NCI-H82 treated with DMSO at 0.1 percent for 48 hours (cell line): ENCODE results near the gene SHISAL2B.
"Not testable (repeated sequence)": the region's sequence is repeated elsewhere in the genome, so short reads cannot be mapped to it uniquely, and the experiment has no call there.

Experiments used
- DNase-seq: peaks from one replicate; lab custom pipeline; 2025; ENCODE audit not compliant: unreplicated experiment; lab: John Stamatoyannopoulos, UW

SHISAL2B gene

DNA sequence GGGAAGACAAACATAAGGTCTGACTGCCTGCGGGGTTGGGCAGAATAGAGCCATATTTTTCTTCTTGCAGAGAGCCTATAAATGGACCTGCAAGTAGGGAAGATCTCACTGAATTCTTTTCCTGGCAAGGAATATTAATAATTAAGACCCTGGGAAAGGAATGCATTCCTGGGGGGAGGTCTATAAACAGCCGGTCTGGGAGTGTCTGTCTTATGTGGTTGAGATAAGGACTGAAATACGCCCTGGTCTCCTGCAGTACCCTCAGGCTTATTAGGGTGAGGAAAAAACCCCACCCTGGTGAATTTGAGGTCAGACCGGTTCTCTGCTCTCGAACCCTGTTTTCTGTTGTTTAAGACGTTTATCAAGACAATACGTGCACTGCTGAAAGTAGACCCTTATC lies 6.1 kb downstream of the SHISAL2B start:
- not testable (repeated sequence) for DNase-seq

- no peak for DNase-seq
These were observed 10.5 kb downstream of the SHISAL2B start for GRCh38 chr5:64700765-64701164.

DNA sequence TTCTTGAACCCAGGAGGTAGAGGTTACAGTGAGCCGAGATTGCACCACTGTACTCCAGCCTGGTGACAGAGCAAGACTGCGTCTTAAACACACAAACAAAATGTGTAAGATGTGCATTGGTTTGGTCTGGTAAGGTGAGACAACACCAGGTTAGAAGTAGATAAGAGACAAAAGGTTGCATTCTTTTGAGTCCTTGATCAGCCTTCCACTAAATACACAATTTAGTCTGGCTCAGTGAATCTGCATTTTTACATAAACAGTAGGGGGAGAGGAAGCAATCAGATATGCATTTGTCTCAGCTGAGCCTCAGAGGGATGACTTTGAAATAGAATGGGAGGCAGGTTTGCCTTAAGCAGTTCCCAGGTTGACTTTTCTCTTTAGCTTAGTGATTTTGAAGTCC lies 15.8 kb downstream of the SHISAL2B start:
- DNase-seq: not testable (repeated sequence)

GRCh38 chr5:64707191-64707590 lies 16.9 kb downstream of the SHISAL2B start:
- no peak for DNase-seq

GRCh38 chr5:64714495-64714894 lies 24.2 kb downstream of the SHISAL2B start:
- not testable (repeated sequence) for DNase-seq

- DNase-seq: no peak
These were observed 32.3 kb downstream of the SHISAL2B start for GRCh38 chr5:64722588-64722987.

GRCh38 chr5:64727150-64727549 lies 36.8 kb downstream of the SHISAL2B start:
- DNase-seq: no peak

GRCh38 chr5:64742411-64742810 lies 52.1 kb downstream of the SHISAL2B start:
- DNase-seq: no peak

GRCh38 chr5:64742821-64743220 lies 52.5 kb downstream of the SHISAL2B start:
- no peak for DNase-seq

- DNase-seq: no peak
These were observed 54.6 kb downstream of the SHISAL2B start for GRCh38 chr5:64744914-64745313.

DNA sequence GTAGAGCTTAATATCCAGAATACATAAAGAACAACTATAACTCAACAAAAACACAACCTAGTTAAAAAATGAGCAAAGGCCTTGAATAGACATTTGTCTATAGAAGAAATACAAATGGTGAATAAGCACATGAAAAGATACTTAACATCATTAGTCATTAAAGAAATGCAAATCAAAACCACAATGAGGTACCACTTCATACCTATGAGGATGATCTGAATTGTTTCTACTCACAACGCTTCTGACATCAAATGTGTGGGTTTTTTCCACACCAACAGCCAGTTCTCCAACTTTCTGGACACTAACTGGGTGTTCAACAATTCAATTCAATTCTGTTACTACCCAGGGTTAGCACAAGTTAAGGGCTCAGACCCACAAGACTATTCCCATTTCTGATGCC lies 56.1 kb downstream of the SHISAL2B start:
- DNase-seq: no peak

DNA sequence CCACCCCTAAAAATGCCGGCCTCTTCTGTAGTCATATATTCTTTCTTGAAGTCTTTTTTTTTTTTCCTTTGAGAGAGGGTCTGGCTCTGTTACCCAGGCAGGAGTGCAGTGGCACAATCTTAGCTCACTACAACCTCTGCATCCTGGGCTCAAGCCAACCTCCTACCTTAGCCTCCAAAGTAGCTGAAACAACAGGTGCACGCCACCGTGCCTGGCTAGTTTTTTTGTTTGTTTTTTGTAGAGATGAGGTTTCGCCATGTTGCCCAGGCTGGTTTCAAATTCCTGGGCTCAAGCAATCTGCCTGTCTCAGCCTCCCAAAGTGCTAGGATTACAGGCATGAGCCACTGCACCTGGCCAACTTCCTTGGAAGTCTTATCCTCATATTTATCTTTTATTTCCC lies 59.1 kb downstream of the SHISAL2B start:
- no peak for DNase-seq

- no peak for DNase-seq
These were observed 63.8 kb downstream of the SHISAL2B start for GRCh38 chr5:64754066-64754465.

DNA sequence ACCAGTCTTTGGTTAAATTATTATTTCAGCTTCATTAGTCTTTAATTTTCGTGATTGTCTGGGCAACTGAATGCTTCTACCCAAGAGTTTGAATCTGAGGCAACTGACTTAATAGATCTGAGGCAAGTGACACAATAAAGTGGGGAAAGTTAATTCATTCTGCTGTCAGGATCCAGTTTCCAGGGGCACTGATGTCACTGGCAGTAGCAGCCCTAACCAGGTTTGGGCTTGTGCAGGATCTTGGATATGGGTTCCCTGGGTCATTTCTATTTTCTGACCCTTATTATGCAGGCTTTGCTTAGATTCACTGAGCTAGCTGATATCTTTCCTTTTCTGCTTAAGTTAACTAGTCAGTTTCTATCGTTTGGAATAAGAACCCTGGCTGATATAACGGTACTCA lies 68.6 kb downstream of the SHISAL2B start:
- DNase-seq: no peak

DNA sequence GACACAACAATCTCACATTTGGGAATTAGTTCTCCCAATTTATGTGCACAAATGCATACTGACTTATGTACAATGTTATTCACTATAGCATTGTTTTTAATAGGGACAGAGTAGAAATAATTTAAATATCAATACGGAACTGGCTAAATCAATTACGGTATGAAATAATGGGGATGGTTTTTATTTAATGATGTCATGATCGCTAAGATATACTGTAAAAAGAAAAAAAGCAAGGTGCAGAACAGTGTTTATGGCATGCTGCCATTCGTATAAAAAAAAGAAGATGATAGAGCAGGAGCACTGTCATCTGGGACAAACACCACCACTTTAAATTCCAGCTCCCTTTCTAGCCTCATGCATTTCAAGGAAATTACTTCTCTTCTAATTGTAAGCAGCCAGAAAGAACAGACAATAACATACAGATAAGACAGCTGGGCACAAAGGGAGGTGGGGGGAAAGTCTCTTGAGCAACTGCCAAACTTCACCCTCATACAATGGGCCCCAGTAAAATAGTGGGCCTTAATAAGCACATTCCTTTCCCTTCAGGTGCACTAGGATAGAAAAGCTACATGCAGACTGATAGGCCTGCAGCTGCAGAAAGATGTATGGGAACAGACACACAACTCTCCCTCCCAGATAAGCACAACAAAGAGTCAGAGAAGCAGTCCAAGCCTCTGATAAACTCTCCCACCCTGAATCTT lies 69.8 kb downstream of the SHISAL2B start:
- DNase-seq: no peak

GRCh38 chr5:64763948-64764503 lies 73.7 kb downstream of the SHISAL2B start:
- no peak for DNase-seq

DNA sequence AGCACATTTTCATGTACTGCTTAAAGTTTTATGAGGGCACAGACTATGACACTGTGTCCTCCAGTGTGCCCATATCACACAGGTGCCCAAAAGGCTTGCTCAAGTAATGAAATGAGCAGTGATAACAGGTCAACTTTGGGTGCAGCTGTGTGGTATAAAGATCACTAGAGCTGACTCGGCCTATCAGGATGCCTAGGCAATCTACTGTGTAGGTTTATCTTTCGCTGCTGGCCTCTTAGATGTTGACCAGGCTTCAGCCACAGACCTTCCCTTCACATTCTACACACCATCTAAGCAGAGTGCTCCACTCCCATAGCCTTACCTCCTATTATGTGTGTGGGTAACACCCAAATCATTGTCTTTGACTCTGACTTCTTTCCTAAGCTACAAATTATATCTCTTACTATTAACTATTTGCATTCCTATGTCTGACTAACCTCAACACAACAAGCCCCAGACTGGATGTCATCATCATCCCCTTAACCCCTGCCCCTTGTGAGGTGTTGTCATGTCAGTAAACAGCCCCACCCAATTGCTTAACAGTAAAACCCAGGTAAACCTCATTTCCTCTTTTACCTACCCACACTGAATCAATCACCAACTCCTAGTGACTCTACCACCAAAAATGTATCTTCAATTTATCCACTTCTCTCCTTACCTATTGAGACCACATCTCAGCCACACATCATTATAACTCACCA lies 75.7 kb downstream of the SHISAL2B start:
- no peak for DNase-seq

- no peak for DNase-seq
These were observed 76.6 kb downstream of the SHISAL2B start for GRCh38 chr5:64766941-64767340.
